Hematopoietic multipotent progenitor cell treated with erythropoietin and hydrocortisone succinate and interleukin-3 and kit ligand, for 15 days (in vitro differentiated cells): Measurements from ENCODE around the gene APOBEC4.
"Not testable (repeated sequence)": the region's sequence is repeated elsewhere in the genome, so short reads cannot be mapped to it uniquely, and the experiment has no call there.

Source experiments
- DNase-seq: peaks from one replicate; pipeline ENCODE4 v3.0.0-alpha.2; 2015; ENCODE audit warnings: low spot score

APOBEC4 gene

DNA sequence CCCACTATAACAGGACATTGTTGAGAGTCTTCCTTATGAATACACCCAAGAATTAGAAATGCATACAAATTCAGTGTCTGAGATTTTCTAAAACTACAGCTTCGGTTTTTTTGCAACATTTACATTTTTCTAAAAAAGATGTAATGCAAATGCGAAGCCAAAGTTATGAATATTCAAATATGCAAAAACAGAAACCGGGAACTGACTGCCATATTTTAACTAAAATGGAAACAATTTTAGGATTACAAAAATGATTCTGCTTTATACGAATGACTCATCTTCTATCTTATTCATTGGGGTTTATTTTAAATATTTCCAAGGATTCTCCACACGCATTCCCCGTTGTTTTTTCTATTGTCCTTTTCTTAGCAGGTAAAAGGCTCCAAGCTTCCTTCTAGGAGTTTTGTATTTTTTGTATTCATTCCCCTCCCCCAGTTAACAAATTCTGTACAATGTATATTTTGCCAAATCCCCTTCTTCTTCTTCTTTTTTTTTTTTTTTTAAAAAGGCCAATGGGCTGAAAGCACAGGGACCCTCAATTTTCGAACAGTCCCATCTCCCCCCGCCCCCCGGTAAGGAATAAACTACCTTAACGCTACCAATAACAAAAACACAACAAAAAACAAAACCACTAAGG, 18.6 kb downstream of the APOBEC4 start:
- no peak for DNase-seq

DNA sequence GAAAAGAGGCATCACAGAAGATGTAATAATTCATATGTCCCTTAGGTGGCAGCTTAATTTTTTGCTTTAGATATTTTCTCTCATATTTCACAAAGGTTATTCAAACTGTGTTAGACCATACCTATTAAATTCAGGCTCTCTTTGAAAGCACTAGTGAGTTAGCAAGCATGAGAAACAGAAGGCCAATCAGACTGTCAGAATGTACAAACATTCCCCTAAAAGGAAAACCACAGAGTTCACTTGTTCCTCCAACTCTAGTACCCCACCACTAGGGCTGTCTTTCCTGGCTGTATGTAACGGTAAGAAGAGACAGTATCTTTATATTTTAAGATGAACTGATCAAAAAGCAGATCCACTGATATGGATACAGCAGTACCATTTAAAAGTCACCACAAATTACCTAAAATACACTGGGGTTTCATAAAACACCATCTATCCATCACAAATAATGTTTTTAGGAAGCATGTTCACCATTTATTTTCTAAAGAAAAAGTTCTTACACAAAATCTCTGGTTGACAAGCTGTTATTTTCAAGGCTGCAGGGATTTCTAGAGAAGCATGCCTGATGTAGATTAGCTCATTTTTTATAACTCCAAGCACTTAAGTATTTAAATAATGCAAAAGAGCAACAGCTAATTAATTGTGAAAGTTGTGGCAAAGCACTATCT, 19.3 kb downstream of the APOBEC4 start:
- peak; percentile 51 for DNase-seq

DNA sequence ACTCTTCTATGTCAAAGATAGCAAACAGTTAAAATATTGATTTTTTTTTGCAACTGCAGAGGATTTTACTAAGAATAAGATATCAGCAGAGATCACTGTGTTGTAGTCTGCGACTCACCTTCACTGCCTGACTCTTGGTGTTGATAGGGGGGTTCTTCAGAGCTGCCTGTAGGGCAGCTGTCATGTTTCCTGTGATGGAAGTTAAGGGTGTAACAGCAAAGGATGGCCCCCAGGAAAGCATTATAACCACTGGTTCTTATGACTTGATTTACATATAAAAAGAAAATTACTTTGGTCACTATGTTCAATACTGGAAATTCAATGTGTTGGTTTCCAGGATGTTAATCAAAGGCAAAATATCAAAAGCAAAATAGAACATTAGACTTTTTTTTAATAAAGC, 20.2 kb downstream of the APOBEC4 start:
- no peak for DNase-seq

- DNase-seq, result no peak
Measured at GRCh38 chr1:183632114-183632513, 21.0 kb downstream of the APOBEC4 start.

- no peak for DNase-seq
Measured at GRCh38 chr1:183630748-183631147, 22.4 kb downstream of the APOBEC4 start.

DNA sequence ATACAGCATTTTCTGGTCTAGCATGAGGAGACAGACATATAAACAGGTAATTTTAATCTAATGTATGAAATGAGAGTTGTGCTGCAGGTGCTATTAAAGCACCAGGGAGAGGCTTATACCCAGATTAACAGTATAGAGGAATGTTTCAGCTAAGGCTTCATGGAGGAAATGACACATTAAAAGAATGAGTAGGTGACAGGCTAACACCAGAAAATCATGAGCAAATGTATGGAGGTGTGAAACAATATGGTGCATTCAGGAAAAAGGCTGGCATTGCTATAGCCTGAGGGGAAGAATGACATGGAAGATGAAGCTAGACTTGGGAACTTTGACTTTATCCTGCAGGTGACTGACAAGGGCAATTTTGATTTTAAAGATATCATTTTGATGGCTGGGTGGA, 24.6 kb downstream of the APOBEC4 start:
- no peak for DNase-seq

- DNase-seq, result not testable (repeated sequence)
Measured at GRCh38 chr1:183626236-183626635, 26.9 kb downstream of the APOBEC4 start.

DNA sequence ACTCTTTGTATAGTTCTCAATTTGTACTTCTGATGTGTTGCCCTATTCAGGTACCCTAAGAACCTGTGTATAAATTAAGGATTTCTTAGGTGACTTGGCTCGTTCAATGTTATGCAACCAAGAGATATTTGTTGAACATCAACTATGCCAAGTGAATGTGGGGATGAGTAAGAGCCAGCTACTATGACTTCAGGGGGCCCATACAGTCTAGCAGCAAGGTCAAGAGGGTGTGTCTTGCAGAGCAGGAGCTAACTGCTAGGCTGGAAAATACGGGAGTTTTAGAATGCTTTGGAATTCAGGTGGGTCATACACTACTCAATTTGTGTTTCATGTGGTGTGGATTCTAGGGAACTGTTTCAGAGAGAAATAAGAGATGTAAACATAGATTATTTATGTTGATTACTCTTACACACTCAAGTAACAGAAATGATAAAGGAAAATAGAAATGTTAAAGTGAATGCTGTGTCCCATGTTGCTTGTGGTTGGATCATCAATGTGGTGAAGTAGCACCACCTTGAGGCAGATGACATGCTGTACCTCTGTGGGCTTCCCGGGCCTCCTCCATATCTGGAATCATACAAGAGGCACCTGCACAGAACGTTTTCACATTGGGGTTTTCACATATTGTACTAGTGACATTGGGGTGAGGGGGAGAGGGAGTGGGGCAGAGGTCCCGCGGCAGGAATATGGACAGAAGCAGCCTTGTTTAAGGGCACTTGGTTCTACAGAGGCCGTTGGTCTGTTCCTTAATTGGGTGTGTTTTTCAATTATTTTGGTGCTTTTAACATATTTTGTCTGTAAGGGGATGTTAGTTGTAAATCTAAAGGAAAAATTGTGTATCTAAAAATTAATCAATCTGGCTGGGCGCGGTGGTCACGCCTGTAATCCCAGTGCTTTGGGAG, 30.0 kb downstream of the APOBEC4 start:
- peak; percentile 57 for DNase-seq

GRCh38 chr1:183622013-183622412, 31.1 kb downstream of the APOBEC4 start:
- no peak for DNase-seq

DNA sequence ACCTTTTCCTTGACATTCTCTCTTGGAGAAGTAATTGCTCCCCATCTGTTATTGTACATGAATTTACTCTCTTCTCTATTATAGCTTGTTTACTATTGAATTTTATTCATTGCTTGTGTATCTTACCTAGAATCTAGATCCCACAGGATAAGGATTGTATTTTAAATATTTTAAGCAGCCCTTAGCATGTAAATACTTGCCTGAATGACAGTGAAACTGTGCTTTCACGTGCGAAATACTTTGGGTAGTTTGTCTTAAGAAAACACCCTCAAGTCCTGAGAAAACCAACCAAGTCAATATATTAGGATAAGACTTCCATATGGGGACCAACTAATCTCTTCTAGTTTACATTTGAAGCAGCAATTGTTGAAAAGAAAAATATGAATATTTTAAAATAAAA, 32.8 kb downstream of the APOBEC4 start:
- DNase-seq, result no peak

- DNase-seq, result no peak
Measured at GRCh38 chr1:183619781-183620180, 33.3 kb downstream of the APOBEC4 start.

DNA sequence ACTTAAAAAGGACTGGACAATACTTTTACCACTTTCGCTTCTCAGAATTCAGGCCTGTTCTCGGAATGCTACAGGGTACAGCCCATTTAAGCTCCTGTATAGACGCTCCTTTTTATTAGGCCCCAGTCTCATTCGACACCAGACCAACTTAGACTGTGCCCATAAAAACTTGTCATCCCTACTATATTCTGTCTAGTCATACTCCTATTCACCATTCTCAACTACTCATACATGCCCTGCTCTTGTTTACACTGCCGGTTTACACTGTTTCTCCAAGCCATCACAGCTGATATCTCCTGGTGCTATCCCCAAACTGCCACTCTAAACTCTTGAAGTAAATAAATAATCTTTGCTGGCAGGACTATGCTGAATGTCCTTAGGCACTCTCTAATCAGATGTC, 34.9 kb downstream of the APOBEC4 start:
- not testable (repeated sequence) for DNase-seq

- not testable (repeated sequence) for DNase-seq
Measured at GRCh38 chr1:183612975-183613374, 40.1 kb downstream of the APOBEC4 start.

DNA sequence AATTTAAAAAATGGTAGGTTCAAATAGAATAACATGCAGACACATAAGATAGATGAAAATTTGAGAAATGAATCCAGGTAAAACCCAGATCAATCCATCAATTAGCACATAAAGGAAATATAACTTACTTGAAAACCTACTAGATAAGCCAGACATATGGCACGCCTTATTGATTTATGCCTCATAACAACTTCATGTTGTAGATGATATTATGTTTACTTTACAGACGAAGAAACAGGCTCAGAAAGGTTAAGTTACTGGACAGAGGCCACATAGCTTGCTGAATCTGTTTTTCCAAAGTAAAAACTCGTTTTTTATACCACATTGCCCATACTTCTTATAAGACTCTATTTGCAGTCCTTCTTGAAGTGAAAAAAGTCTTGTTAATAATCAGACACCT, 40.7 kb downstream of the APOBEC4 start:
- DNase-seq, result no peak

GRCh38 chr1:183611021-183611420, 42.1 kb downstream of the APOBEC4 start:
- no peak for DNase-seq

DNA sequence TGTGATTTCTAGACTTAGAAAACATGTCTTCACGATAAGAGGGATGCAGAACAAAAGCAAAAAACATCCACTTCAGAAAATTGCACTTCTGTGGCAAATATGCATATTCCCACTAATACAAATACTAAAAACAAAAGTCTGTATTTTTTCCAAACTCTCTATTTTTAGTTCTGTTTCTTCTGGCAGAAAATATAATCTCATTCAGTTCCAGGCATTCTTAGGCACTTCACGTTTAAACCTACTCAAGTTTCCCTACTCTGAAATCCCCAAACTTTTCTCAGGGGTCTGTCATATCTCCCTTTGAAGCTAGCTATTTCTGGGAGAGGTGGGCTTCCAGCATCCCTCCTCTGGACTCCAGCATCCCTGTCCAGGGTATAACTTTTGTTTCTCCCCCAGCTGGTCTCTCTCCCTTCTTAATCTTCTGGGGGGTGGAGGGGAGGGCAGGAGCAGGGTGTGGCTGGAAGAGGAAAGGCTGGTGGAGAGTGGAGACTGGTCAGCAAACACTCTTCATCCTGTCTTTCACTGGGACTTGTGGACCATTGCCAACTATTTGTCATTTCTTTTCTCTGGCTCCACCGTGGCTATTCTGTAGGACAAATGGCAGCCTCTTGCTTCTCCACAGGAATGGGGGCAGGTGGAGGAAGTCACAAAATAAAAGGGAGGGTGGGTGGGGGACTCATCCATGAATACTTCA, 43.2 kb downstream of the APOBEC4 start:
- DNase-seq, result no peak

DNA sequence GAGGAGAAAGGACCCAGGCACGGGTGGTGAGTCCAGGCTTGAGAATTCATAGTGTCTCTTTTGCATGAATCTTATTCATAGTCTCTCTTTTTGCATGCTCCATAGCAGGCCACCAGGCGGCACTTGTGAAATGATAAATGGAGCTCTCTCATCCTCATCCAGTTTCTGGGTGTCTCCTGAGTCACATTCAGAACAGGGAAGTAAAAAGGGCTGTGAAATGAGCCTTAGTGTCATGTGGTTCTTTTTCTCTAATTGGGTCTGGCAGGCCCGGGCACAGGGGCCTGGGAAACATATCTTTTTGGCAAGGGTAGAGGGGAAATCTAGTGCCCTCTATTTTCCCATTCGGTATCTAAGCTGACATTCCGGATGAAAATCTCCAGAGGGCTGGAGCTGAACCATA, 43.8 kb downstream of the APOBEC4 start:
- no peak for DNase-seq

GRCh38 chr1:183607322-183607980, 45.7 kb downstream of the APOBEC4 start:
- DNase-seq, result no peak

- no peak for DNase-seq
Measured at GRCh38 chr1:183605904-183606303, 47.2 kb downstream of the APOBEC4 start.

DNA sequence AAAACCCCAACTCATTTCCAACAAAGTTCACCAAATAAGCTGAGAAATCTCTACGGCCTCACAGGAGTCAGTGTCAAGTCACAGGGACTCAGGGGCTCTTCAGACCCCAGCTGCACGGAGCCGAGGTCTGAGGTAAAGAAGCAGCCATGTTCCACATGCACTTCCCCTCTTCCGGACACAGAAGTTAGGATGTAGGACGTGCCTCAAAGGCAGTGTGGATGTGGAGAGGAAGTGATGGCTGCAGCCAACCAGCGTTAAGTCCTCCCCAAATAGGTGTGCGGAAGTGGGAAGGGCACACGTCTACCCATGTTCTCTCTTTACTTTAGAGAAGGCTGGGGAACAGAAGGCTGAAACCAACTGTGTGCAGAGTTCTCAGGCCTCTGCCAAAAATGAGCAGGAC, 48.3 kb downstream of the APOBEC4 start:
- DNase-seq, result no peak

GRCh38 chr1:183604038-183604808, 48.9 kb downstream of the APOBEC4 start:
- DNase-seq, result no peak
